DND-41 (cell line): ENCODE results near the gene PARN.
"Not testable (repeated sequence)": the region's sequence is repeated elsewhere in the genome, so short reads cannot be mapped to it uniquely, and the experiment has no call there.

Experiments
- ATAC-seq: fragments of 200-7000 bp; cut with Tn5 transposase; 3 replicates; pipeline ENCODE4 v1.9.1; 2021; ENCODE audit warnings: low read depth; ENCODE audit not compliant: insufficient read depth
- DNase-seq: peaks from one replicate; pipeline ENCODE4 v3.0.0-alpha.2; 2020
- H2AFZ ChIP-seq: 2 replicates; pipeline ENCODE4 v1.6.0; 2012; ENCODE audit warnings: low read depth, low read length
- H3K27ac ChIP-seq: 2 replicates; pipeline ENCODE4 v1.5.1; 2012; ENCODE audit warnings: low read length, inconsistent platforms
- H3K27me3 ChIP-seq: fragments of 200-600 bp; sonication (generic); 2 replicates; pipeline ENCODE4 v1.6.0; 2012; ENCODE audit warnings: low read length, mild to moderate bottlenecking, inconsistent platforms; ENCODE audit not compliant: insufficient read depth, poor library complexity
- H3K36me3 ChIP-seq: 2 replicates; pipeline ENCODE4 v1.5.1; 2012; ENCODE audit warnings: low read length, inconsistent platforms; ENCODE audit not compliant: insufficient read depth
- H3K4me1 ChIP-seq: 2 replicates; pipeline ENCODE4 v1.5.1; 2012; ENCODE audit warnings: mild to moderate bottlenecking, low read length; ENCODE audit not compliant: insufficient read depth
- H3K4me2 ChIP-seq: 2 replicates; pipeline ENCODE4 v1.6.0; 2012; ENCODE audit warnings: mild to moderate bottlenecking, moderate library complexity, low read length, inconsistent platforms; ENCODE audit not compliant: insufficient read depth
- H3K4me3 ChIP-seq, 2 experiments: fragments of 200-600 bp in 1 of 2; shearing (Covaris generic) in 1 of 2; 2 replicates each; pipeline ENCODE4 v1.5.1; 2012 to 2016; ENCODE audit warnings: inconsistent platforms in 2 of 2, low read length in 2 of 2, mild to moderate bottlenecking in 2 of 2, low read depth in 1 of 2, moderate library complexity in 1 of 2
- H3K79me2 ChIP-seq: 2 replicates; pipeline ENCODE4 v1.6.0; 2012; ENCODE audit warnings: low read length, inconsistent platforms; ENCODE audit not compliant: insufficient read depth
- H3K9ac ChIP-seq: 2 replicates; pipeline ENCODE4 v1.6.0; 2012; ENCODE audit warnings: low read depth, mild to moderate bottlenecking, inconsistent platforms, low read length, moderate library complexity
- H3K9me3 ChIP-seq: 2 replicates; pipeline ENCODE4 v1.5.1; 2012; ENCODE audit warnings: low read length, moderate library complexity, mild to moderate bottlenecking, inconsistent platforms; ENCODE audit not compliant: insufficient read depth, severe bottlenecking
- H4K20me1 ChIP-seq: 2 replicates; pipeline ENCODE4 v1.6.0; 2012; ENCODE audit warnings: low read length; ENCODE audit not compliant: insufficient read depth
- EZH2 ChIP-seq: IDR thresholded peaks from 3 replicates; pipeline ENCODE4 v1.6.1; 2012; ENCODE audit warnings: borderline replicate concordance, low read depth, mild to moderate bottlenecking, moderate library complexity, low read length, inconsistent platforms; ENCODE audit not compliant: severe bottlenecking
- TF ChIP-seq, protein P1 (sequence below): IDR thresholded peaks from 2 replicates; pipeline ENCODE4 v1.5.1; 2012; ENCODE audit warnings: borderline replicate concordance, low read length, moderate library complexity, mild to moderate bottlenecking; ENCODE audit not compliant: poor library complexity, severe bottlenecking; ENCODE audit errors: extremely low read depth

The PARN gene

GRCh38 chr16:14602443-14602963, 27.6 kb downstream of the PARN start:
- no peak overlapping the region for H3K4me3 ChIP-seq
- H3K4me1 ChIP-seq = no peaks in the 10 kb centered on the region
- no peaks in the 10 kb centered on the region for H3K9me3 ChIP-seq
- H3K27ac ChIP-seq = no peak overlapping the region
- TF ChIP-seq, protein P1, sequence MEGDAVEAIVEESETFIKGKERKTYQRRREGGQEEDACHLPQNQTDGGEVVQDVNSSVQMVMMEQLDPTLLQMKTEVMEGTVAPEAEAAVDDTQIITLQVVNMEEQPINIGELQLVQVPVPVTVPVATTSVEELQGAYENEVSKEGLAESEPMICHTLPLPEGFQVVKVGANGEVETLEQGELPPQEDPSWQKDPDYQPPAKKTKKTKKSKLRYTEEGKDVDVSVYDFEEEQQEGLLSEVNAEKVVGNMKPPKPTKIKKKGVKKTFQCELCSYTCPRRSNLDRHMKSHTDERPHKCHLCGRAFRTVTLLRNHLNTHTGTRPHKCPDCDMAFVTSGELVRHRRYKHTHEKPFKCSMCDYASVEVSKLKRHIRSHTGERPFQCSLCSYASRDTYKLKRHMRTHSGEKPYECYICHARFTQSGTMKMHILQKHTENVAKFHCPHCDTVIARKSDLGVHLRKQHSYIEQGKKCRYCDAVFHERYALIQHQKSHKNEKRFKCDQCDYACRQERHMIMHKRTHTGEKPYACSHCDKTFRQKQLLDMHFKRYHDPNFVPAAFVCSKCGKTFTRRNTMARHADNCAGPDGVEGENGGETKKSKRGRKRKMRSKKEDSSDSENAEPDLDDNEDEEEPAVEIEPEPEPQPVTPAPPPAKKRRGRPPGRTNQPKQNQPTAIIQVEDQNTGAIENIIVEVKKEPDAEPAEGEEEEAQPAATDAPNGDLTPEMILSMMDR = no peak
- TF ChIP-seq EZH2 = no peak
- no peaks in the 10 kb centered on the region; the same call in none of the 2 replicates for H4K20me1 ChIP-seq
- H3K36me3 ChIP-seq = peaks cover 84% of the 10 kb centered on the region
- 0 out of 2 replicates have a peak, but pooled peaks cover 2% of the 10 kb centered on the region for H3K79me2 ChIP-seq
- no peak overlapping the region for H2AFZ ChIP-seq
- H3K9ac ChIP-seq = no peak overlapping the region
- DNase-seq = no peak
- H3K4me2 ChIP-seq = no peak overlapping the region
- H3K27me3 ChIP-seq = no peaks in the 10 kb centered on the region
- no peak for ATAC-seq

GRCh38 chr16:14600164-14600563, 29.9 kb downstream of the PARN start:
- H3K4me3 ChIP-seq = no peak overlapping the region
- H2AFZ ChIP-seq = no peak overlapping the region
- H3K9me3 ChIP-seq = no peaks in the 10 kb centered on the region
- H3K4me1 ChIP-seq = no peaks in the 10 kb centered on the region
- H3K4me2 ChIP-seq = no peak overlapping the region
- no peak overlapping the region for H3K27ac ChIP-seq
- H4K20me1 ChIP-seq = no peaks in the 10 kb centered on the region; the same call in none of the 2 replicates
- H3K36me3 ChIP-seq = peaks cover 75% of the 10 kb centered on the region
- TF ChIP-seq EZH2 = no peak
- TF ChIP-seq, protein P1 = peak; percentile 54
- H3K9ac ChIP-seq = no peak overlapping the region
- DNase-seq (no peak), ATAC-seq (no peak)
- no peaks in the 10 kb centered on the region for H3K27me3 ChIP-seq
- H3K79me2 ChIP-seq = 0 out of 2 replicates have a peak, but pooled peaks cover 2% of the 10 kb centered on the region

- H3K79me2 ChIP-seq = no peaks in the 10 kb centered on the region
- no peak for ATAC-seq
- H3K4me3 ChIP-seq = no peak overlapping the region
- no peak for DNase-seq
- H2AFZ ChIP-seq = no peak overlapping the region
- peaks cover 97% of the 10 kb centered on the region for H3K36me3 ChIP-seq
- no peaks in the 10 kb centered on the region for H3K9me3 ChIP-seq
- no peaks in the 10 kb centered on the region for H3K4me1 ChIP-seq
- no peaks in the 10 kb centered on the region for H3K27me3 ChIP-seq
- H3K9ac ChIP-seq = no peak overlapping the region
- H3K4me2 ChIP-seq = no peak overlapping the region
- peak overlapping the region; percentile 9; the same call in 1 of the 2 replicates for H3K27ac ChIP-seq
- H4K20me1 ChIP-seq = no peaks in the 10 kb centered on the region
- TF ChIP-seq EZH2 = no peak
- TF ChIP-seq, protein P1 = no peak
Observed at GRCh38 chr16:14586637-14587305, 43.3 kb downstream of the PARN start.

- H3K79me2 ChIP-seq = no peaks in the 10 kb centered on the region
- no peak overlapping the region for H2AFZ ChIP-seq
- H3K4me1 ChIP-seq = no peaks in the 10 kb centered on the region
- H3K36me3 ChIP-seq = peaks cover 98% of the 10 kb centered on the region
- H4K20me1 ChIP-seq = no peaks in the 10 kb centered on the region
- DNase-seq (no peak), ATAC-seq (no peak)
- no peak overlapping the region for H3K27ac ChIP-seq
- TF ChIP-seq, protein P1 = no peak
- TF ChIP-seq EZH2 = no peak
- H3K9me3 ChIP-seq = no peaks in the 10 kb centered on the region
- H3K9ac ChIP-seq = no peak overlapping the region
- H3K4me3 ChIP-seq = no peak overlapping the region
- no peak overlapping the region for H3K4me2 ChIP-seq
- no peaks in the 10 kb centered on the region for H3K27me3 ChIP-seq
Observed at GRCh38 chr16:14585287-14585686, 44.8 kb downstream of the PARN start.

GRCh38 chr16:14580926-14581325, 49.1 kb downstream of the PARN start:
- H2AFZ ChIP-seq, H3K27me3 ChIP-seq, ATAC-seq, H3K4me2 ChIP-seq, H4K20me1 ChIP-seq, H3K4me1 ChIP-seq, H3K4me3 ChIP-seq, DNase-seq, H3K79me2 ChIP-seq, H3K9me3 ChIP-seq, H3K9ac ChIP-seq, H3K27ac ChIP-seq: not testable (repeated sequence)
- H3K36me3 ChIP-seq = peaks cover 95% of the 10 kb centered on the region
